ENCODE results near the gene METTL1. TPM values are rescaled to one million over a fixed set of nuclear protein-coding genes. Genes with fewer than 3 reads are reported as not detected.

METTL1 gene
- total RNA-seq, 2 experiments from 2014 or later = 17.3 to 20.4 TPM

DNA sequence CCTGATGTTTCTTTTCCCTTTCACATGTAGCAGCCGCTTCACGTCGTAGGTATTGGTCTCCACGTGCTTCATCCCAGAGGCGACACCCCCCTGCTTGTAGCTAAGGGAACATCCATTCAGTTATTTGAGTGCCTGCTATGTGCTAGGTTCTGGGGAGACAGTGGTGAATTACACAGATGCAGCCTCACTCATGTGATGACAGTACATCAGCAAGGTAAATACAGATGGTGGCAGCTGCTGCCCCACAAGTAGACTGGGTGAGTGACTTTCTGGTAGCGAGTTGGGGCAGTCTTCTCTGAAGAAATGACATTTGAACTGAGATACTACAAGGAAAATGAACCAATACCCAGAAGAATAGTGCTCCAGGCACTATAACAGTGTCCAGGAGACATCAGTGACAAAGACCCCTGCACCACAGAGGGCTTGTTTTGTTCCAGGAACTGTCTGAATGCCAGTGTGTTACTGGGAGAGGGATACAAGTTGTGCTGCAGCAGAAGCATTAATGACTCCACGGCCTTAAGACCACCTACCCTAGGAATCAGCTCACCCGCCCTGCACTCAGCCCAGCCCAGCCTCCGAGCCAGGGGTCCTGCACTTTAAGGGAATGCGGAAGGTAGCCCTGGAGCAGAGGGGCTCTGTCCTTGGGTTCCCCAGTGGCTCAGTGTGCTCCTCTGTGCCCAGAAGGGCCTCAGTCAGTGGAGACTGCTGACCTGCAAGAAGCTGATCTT lies 39.3 kb upstream of the METTL1 start:
- no peaks in the 10 kb centered on the region for H3K27me3 Mint-ChIP-seq (ENCODE audit: low read depth)
- intact Hi-C loops (cut with micrococcal nuclease) = no loop called here
- H3K4me1 Mint-ChIP-seq (ENCODE audit: low read depth) = no peaks in the 10 kb centered on the region
- H3K27ac Mint-ChIP-seq = no peak overlapping the region
- H3K9me3 Mint-ChIP-seq = no peaks in the 10 kb centered on the region
- CTCF ChIA-PET = interaction anchor here (21.5 kb wide), 1 partner anchor 91 kb away, joined by 255 read pairs; no protein-coding TSS in a partner anchor
- DNase-seq = no peak
- H3K4me3 Mint-ChIP-seq = no peak overlapping the region
- no peaks in the 10 kb centered on the region for H3K36me3 Mint-ChIP-seq (ENCODE audit: low read depth)

DNA sequence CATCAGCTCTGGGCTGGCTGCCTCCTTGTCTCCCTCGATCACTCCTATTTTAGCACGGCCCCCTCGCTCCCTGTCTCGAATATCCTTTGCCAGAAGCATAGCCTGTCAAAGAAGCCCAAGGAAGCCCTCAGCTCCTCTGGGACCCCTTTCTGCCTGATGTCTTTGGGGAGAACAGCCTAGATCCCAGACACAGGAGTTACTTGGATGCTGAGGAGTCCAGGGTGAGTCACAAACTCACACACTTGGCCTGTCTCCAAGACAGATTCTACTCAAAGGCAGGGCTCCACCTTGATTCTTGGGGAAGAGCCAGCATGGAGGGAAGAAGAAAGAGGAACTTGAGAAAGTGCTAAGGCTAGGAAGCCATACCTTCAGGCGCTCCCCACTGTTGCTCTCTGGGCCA lies 38.5 kb upstream of the METTL1 start:
- Mint-ChIP-seq H3K27me3 (ENCODE audit: low read depth) (no peaks in the 10 kb centered on the region), H3K27ac (no peak overlapping the region), H3K4me1 (ENCODE audit: low read depth) (no peaks in the 10 kb centered on the region), H3K36me3 (ENCODE audit: low read depth) (no peaks in the 10 kb centered on the region), H3K4me3 (no peak overlapping the region), H3K9me3 (no peaks in the 10 kb centered on the region)
- intact Hi-C loops (cut with micrococcal nuclease) = no loop called here
- CTCF ChIA-PET = interaction anchor here (21.5 kb wide), 1 partner anchor 91 kb away, joined by 255 read pairs; no protein-coding TSS in a partner anchor
- no peak for DNase-seq

DNA sequence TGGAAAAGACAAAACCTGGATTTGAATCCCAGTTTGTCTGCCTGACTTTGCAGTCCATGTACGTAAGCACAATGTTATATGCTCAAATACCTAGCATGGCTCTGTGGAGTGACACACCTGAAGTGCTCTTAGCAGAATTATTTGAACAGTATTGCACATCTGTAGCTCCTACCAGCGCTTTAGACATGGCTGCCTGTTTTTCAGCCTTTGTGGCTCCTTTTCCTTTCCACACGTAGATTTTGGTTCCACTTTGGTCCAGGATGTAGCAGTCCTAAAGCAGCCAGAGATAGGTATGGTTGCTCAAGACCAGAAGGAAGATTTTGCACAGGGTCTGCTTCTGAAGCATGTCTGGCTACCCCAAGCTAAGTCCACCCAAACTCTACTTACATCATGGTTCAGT lies 37.5 kb upstream of the METTL1 start:
- no peak overlapping the region for H3K4me3 Mint-ChIP-seq
- H3K27me3 Mint-ChIP-seq (ENCODE audit: low read depth) = no peaks in the 10 kb centered on the region
- CTCF ChIA-PET = interaction anchor here (21.5 kb wide), 1 partner anchor 93 kb away, joined by 255 read pairs; no protein-coding TSS in a partner anchor
- no peak overlapping the region for H3K27ac Mint-ChIP-seq
- H3K9me3 Mint-ChIP-seq = no peaks in the 10 kb centered on the region
- no peaks in the 10 kb centered on the region for H3K36me3 Mint-ChIP-seq (ENCODE audit: low read depth)
- no peak for DNase-seq
- intact Hi-C loops (cut with micrococcal nuclease) = no loop called here
- no peaks in the 10 kb centered on the region for H3K4me1 Mint-ChIP-seq (ENCODE audit: low read depth)

DNA sequence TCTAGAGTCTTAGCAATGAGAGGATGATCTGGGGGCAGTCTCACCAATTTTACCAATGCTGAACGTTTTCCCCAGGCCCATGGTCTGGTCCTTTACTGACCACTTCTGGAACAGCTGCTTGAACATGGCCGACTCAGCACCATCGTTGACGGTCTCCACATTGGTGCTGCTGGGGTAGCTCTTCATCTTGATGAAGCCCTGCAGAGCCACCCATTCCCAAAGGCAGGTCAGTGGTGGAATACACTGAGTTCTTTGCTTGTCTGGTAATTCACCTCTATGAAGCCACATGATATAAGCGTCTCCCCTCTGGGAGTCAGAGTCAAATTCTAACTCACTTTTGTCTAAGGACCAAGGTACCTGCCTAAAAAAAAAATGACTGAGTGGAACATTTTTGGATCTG lies 36.4 kb upstream of the METTL1 start:
- no peak overlapping the region for H3K4me3 Mint-ChIP-seq
- H3K27ac Mint-ChIP-seq = no peak overlapping the region

DNA sequence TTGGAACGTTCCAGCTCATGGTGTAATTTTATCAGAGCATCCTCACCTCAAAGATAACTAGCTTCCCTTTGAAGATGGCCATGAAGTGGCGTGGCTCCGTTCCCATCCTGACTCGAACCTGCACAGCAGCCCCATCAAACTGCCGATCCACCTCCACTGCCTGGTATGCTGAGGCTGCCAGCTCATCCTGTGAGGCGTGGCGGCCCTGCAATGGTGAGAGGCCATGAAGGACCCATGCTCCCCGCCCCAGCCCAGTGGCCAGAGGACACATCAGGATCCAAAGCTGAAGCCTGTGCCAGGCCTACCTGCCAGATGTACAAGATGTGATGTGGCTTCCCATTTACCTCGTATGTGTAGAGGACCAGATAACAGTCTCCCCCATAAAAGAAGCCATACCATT lies 35.4 kb upstream of the METTL1 start:
- no peaks in the 10 kb centered on the region for H3K27me3 Mint-ChIP-seq (ENCODE audit: low read depth)
- no peaks in the 10 kb centered on the region for H3K4me1 Mint-ChIP-seq (ENCODE audit: low read depth)
- no peaks in the 10 kb centered on the region for H3K9me3 Mint-ChIP-seq
- H3K4me3 Mint-ChIP-seq = no peak overlapping the region
- CTCF ChIA-PET = interaction anchor here (21.5 kb wide), 1 partner anchor 95 kb away, joined by 255 read pairs; no protein-coding TSS in a partner anchor
- peaks cover 2% of the 10 kb centered on the region for H3K36me3 Mint-ChIP-seq (ENCODE audit: low read depth)
- intact Hi-C loops (cut with micrococcal nuclease) = no loop called here
- DNase-seq = no peak
- H3K27ac Mint-ChIP-seq = no peak overlapping the region

More for the DNA sequence above, 36.4 kb upstream of the METTL1 start:
- Mint-ChIP-seq H3K4me1 (ENCODE audit: low read depth) (no peaks in the 10 kb centered on the region), H3K36me3 (ENCODE audit: low read depth) (peaks cover 2% of the 10 kb centered on the region), H3K9me3 (no peaks in the 10 kb centered on the region), H3K27me3 (ENCODE audit: low read depth) (no peaks in the 10 kb centered on the region)
- CTCF ChIA-PET = interaction anchor here (21.5 kb wide), 1 partner anchor 94 kb away, joined by 255 read pairs; no protein-coding TSS in a partner anchor
- DNase-seq = no peak
- intact Hi-C loops (cut with micrococcal nuclease) = no loop called here

DNA sequence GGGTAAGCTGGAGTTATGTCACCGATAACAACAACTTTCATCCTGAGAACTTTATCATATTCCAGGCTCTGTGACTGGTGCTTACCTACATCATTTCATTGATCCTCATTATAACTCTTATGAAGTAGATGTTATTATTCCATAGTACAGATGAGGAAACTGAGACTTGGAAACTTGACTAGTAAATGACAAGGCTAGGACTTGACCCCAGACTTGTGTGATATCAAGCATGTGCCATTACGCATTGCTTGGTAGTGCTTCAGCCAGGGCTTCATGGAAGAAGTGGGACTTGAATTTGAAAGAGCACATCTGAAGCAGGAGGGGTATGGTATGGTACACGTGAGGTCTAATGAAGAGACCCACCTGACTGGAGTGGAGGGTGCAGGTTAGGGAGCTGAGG lies 34.8 kb upstream of the METTL1 start:
- H3K36me3 Mint-ChIP-seq (ENCODE audit: low read depth) = peaks cover 2% of the 10 kb centered on the region
- no peak overlapping the region for H3K4me3 Mint-ChIP-seq
- no peak overlapping the region for H3K27ac Mint-ChIP-seq
- intact Hi-C loops (cut with micrococcal nuclease) = no loop called here
- CTCF ChIA-PET = interaction anchor here (21.5 kb wide), 1 partner anchor 95 kb away, joined by 255 read pairs; no protein-coding TSS in a partner anchor
- no peaks in the 10 kb centered on the region for H3K27me3 Mint-ChIP-seq (ENCODE audit: low read depth)
- DNase-seq = no peak
- H3K9me3 Mint-ChIP-seq = no peaks in the 10 kb centered on the region
- no peaks in the 10 kb centered on the region for H3K4me1 Mint-ChIP-seq (ENCODE audit: low read depth)

DNA sequence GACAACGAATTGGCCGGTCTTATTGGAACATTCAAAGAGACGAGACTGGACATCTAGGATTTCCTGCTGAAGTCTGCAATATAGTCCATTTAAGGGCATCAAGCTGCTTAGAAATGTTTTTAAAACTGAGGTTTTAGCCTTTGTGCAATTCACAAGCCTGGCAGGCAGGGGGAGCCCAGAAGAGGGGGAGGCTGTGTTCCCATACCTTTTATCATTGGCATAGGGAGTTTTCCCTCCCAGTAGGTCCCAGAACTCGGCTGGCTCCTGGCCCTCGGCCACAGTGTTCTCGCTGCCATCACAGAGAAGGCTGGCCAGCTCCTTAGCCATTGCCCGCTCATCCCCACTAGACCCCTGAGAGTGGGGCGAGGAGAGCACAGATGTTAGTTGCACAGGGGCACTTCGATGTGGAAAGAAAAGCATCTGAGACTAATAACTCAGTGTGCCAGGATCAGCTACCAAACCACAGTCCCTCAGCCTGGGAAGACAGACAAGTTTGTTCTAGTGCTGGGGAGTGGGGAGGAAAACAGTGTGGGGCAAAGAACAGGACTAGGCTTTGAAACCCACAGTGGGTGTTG lies 31.5 kb upstream of the METTL1 start:
- H3K27me3 Mint-ChIP-seq (ENCODE audit: low read depth) = no peaks in the 10 kb centered on the region

DNA sequence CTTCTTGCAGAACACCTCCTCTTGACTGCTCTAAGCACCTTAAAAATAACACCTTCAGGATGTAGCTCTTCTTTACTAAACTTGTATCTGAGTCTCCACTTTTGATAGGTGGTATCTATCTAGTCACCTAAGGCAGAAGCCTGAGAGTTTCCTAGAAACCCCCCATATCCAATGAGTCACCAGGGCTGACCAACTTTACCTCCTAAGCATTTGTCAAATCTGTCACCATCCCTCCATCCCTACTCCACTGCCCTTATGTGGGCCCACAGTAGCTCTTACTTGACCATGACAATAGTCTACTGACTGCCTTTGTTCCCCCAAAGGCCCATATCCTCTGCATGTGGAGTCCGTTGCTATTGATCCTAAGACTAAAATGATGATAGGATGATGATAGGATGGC lies 30.7 kb upstream of the METTL1 start:
- DNase-seq = no peak
- peaks cover 2% of the 10 kb centered on the region for H3K36me3 Mint-ChIP-seq (ENCODE audit: low read depth)
- CTCF ChIA-PET = interaction anchor here (0.7 to 21.5 kb wide), 22 partner anchors 8 to 129 kb away, joined by 3 to 255 read pairs (median 5); partner anchors contain the start of gene TSFM
- H3K9me3 Mint-ChIP-seq = no peaks in the 10 kb centered on the region
- H3K27ac Mint-ChIP-seq = no peak overlapping the region
- intact Hi-C loops (cut with micrococcal nuclease) = loop anchor here (1.0 kb wide), 3 partner anchors 29 to 103 kb away; no protein-coding TSS in a partner anchor
- H3K27me3 Mint-ChIP-seq (ENCODE audit: low read depth) = no peaks in the 10 kb centered on the region
- no peak overlapping the region for H3K4me3 Mint-ChIP-seq
- H3K4me1 Mint-ChIP-seq (ENCODE audit: low read depth) = no peaks in the 10 kb centered on the region

More for the DNA sequence above, 31.5 kb upstream of the METTL1 start:
- Mint-ChIP-seq H3K4me1 (ENCODE audit: low read depth) (no peaks in the 10 kb centered on the region), H3K36me3 (ENCODE audit: low read depth) (peaks cover 2% of the 10 kb centered on the region), H3K9me3 (no peaks in the 10 kb centered on the region), H3K27ac (no peak overlapping the region), H3K4me3 (no peak overlapping the region)
- DNase-seq = peak; percentile 51
- intact Hi-C loops (cut with micrococcal nuclease) = loop anchor here (1.0 kb wide), 3 partner anchors 28 to 102 kb away; no protein-coding TSS in a partner anchor
- CTCF ChIA-PET = interaction anchor here (0.9 to 21.5 kb wide), 22 partner anchors 9 to 1796 kb away, joined by 3 to 255 read pairs (median 5); partner anchors contain the start of gene TSFM

DNA sequence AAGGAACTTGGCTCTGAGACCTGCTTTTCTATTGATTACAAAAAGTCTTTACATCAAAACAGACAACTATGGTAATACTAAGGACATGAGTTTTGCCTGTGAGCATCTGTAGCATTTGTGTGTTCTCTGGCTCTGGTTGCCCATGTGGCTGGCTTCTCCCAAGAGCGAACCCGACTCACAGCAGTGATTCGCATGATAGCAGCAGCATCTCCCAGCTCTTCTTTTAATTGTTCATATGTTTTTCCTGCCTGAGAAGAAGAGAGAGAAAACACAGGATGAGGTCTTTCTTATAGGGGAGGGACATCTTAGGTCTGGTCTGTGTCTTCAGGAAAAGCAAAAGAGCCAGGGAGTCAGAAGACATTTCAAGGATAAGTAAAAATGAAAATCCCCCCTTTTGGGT lies 29.1 kb upstream of the METTL1 start:
- H3K9me3 Mint-ChIP-seq = no peaks in the 10 kb centered on the region
- CTCF ChIA-PET = interaction anchor here (21.5 kb wide), 1 partner anchor 101 kb away, joined by 255 read pairs; no protein-coding TSS in a partner anchor
- no peaks in the 10 kb centered on the region for H3K27me3 Mint-ChIP-seq (ENCODE audit: low read depth)
- H3K36me3 Mint-ChIP-seq (ENCODE audit: low read depth) = peaks cover 10% of the 10 kb centered on the region
- intact Hi-C loops (cut with micrococcal nuclease) = no loop called here
- H3K4me3 Mint-ChIP-seq = no peak overlapping the region
- no peak for DNase-seq
- H3K27ac Mint-ChIP-seq = no peak overlapping the region
- no peaks in the 10 kb centered on the region for H3K4me1 Mint-ChIP-seq (ENCODE audit: low read depth)

DNA sequence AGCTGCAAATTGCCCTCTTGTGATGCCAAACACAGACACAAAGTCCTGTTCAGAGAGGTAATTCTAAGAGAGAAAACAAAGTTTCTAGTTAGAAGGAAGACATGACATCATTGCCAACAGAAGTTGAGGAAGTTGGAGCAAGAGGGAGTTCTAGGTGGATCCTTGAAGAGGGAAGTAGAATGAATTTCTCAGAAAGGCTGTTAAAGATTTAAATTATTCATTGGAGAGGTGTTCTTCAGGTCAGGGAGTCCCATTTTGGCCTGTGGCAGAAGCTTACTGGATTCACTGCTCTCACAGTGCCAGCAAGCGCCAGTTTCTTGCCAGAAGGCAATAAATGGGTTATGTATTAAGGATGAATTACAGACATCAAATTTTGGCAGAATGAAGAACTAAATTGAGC lies 26.0 kb upstream of the METTL1 start:
- no peaks in the 10 kb centered on the region for H3K27me3 Mint-ChIP-seq (ENCODE audit: low read depth)

DNA sequence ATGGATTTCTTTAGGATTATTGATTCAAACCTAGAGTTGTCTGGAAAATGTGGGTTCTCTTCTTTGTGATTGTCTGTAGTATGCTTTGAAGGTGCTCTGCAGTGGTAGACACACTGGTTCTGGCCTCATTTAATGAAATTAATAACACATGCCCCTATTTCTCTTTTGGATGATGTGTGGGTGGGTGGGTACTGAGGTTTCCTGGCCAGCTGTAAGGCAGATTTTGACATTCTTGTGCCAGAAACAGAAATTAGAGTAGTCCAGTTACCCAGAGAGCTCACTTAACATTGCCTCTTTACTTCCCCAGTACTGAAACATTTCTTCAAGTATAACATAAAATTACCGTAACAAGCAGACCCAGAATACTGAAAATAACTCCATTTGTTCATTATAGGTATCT lies 25.1 kb upstream of the METTL1 start:
- no peaks in the 10 kb centered on the region for H3K9me3 Mint-ChIP-seq
- H3K36me3 Mint-ChIP-seq (ENCODE audit: low read depth) = peaks cover 20% of the 10 kb centered on the region
- H3K27me3 Mint-ChIP-seq (ENCODE audit: low read depth) = no peaks in the 10 kb centered on the region
- no peak for DNase-seq
- CTCF ChIA-PET = interaction anchor here (2.7 to 21.5 kb wide), 2 partner anchors 14 to 105 kb away, joined by 8 to 255 read pairs; partner anchors contain the start of gene TSFM
- no peak overlapping the region for H3K4me3 Mint-ChIP-seq
- intact Hi-C loops (cut with micrococcal nuclease) = no loop called here
- H3K4me1 Mint-ChIP-seq (ENCODE audit: low read depth) = peaks cover 13% of the 10 kb centered on the region
- H3K27ac Mint-ChIP-seq = peak overlapping the region; percentile 4

More for the DNA sequence above, 26.0 kb upstream of the METTL1 start:
- CTCF ChIA-PET = interaction anchor here (2.7 to 21.5 kb wide), 2 partner anchors 15 to 104 kb away, joined by 8 to 255 read pairs; partner anchors contain the start of gene TSFM
- H3K27ac Mint-ChIP-seq = no peak overlapping the region
- H3K4me1 Mint-ChIP-seq (ENCODE audit: low read depth) = peaks cover 11% of the 10 kb centered on the region
- H3K9me3 Mint-ChIP-seq = no peaks in the 10 kb centered on the region
- H3K36me3 Mint-ChIP-seq (ENCODE audit: low read depth) = peaks cover 15% of the 10 kb centered on the region
- H3K4me3 Mint-ChIP-seq = no peak overlapping the region
- intact Hi-C loops (cut with micrococcal nuclease) = no loop called here
- DNase-seq = no peak

DNA sequence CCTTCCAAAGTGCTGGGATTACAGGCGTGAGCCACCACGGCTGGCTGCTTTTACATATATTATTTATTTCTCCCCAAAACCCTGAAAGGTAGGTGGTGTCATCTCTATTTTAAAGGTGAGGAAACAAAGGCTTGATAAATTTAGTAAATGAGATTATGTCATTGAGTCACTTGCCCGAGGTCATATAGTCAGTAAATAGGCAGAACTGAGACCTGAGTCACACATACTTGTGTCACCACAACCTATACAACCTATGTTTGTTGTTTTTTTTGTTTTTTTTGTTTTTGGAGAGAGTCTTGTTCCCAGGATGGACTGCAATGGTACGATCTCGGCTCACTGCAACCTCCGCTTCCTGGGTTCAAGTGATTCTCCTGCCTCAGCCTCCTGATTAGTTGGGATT lies 23.4 kb upstream of the METTL1 start:
- Mint-ChIP-seq H3K36me3 (ENCODE audit: low read depth) (peaks cover 21% of the 10 kb centered on the region), H3K9me3 (no peaks in the 10 kb centered on the region), H3K27me3 (ENCODE audit: low read depth) (no peaks in the 10 kb centered on the region), H3K4me3 (no peak overlapping the region), H3K4me1 (ENCODE audit: low read depth) (peaks cover 13% of the 10 kb centered on the region), H3K27ac (no peak overlapping the region)
- intact Hi-C loops (cut with micrococcal nuclease) = no loop called here
- no peak for DNase-seq
- CTCF ChIA-PET = interaction anchor here (1.1 to 2.1 kb wide), 3 partner anchors 8 to 39 kb away, joined by 3 to 14 read pairs (median 4); no protein-coding TSS in a partner anchor
